A549 (cell line): ENCODE measurements around the gene SLC25A34. TPM values are rescaled to one million over a fixed set of nuclear protein-coding genes. Genes with fewer than 3 reads are reported as not detected.

Source experiments
- ATAC-seq, 2 experiments: fragments of 200-7000 bp in 1 of 2; fragments of >200 bp in 1 of 2; cut with Nextera tagmentation in 1 of 2; cut with Tn5 transposase in 1 of 2; 3 replicates each; pipeline versions ENCODE4 v1.8.0 to v1.9.1; 2018 to 2020; ENCODE audit warnings: mild to moderate bottlenecking in 1 of 2, moderate library complexity in 1 of 2
- CTCF ChIA-PET: fragments of 300-600 bp; sonication (Branson Sonifier 250); formaldehyde crosslinking; extraction: SDS; loops from one replicate; lab custom pipeline; 2021; ENCODE audit warnings: antibody characterized with exemption, inconsistent platforms; lab: Yijun Ruan, JAX
- POLR2A ChIA-PET: fragments of 350-600 bp; formaldehyde crosslinking; extraction: SDS; loops from one replicate; lab custom pipeline; 2021; ENCODE audit warnings: antibody characterized with exemption, inconsistent platforms; lab: Yijun Ruan, JAX
- DNase-seq, 2 experiments: peaks; one replicate each; pipeline versions ENCODE4 v3.0.0 to v3.0.0-alpha.2; 2011 to 2016; ENCODE audit warnings: low read depth in 1 of 2, low spot score in 1 of 2
- FAIRE-seq: peaks from 2 replicates; lab custom pipeline; 2011; peaks lifted over from hg19 to GRCh38; lab: Jason Lieb, UNC
- H3K27ac ChIP-seq, 2 experiments: fragments of >200 bp; sonication (Bioruptor Twin); formaldehyde crosslinking; 3 replicates each; pipeline ENCODE4 v1.5.1; 2016 to 2017
- H3K4me1 ChIP-seq: fragments of >200 bp; sonication (Bioruptor Twin); formaldehyde crosslinking; 3 replicates; pipeline ENCODE4 v1.6.1; 2016
- H3K4me2 ChIP-seq: fragments of >200 bp; sonication (Bioruptor Twin); formaldehyde crosslinking; 3 replicates; pipeline ENCODE4 v1.6.1; 2016
- H3K4me3 ChIP-seq: fragments of >200 bp; sonication (Bioruptor Twin); formaldehyde crosslinking; 3 replicates; pipeline ENCODE4 v1.5.1; 2016
- H3K9me3 ChIP-seq: fragments of >200 bp; sonication (Bioruptor Twin); formaldehyde crosslinking; 3 replicates; pipeline ENCODE4 v1.6.1; 2016
- ATOH8 ChIP-seq: fragments of 250-450 bp; sonication (Bioruptor Pico); IDR thresholded peaks from 2 replicates; pipeline ENCODE4 v1.5.0; 2020; ENCODE audit warnings: low read depth, mild to moderate bottlenecking, moderate library complexity
- BCL3 ChIP-seq: fragments of >200 bp; sonication (Bioruptor Twin); formaldehyde crosslinking; IDR thresholded peaks from 3 replicates; pipeline ENCODE4 v1.6.1; 2016
- BHLHE40 ChIP-seq: IDR thresholded peaks from 2 replicates; pipeline ENCODE4 v1.6.1; 2012; ENCODE audit warnings: low read depth, low read length, inconsistent platforms
- CBX8 ChIP-seq: fragments of 200-600 bp; sonication (generic); IDR thresholded peaks from 2 replicates; pipeline ENCODE4 v1.6.1; 2016
- CEBPB ChIP-seq, 2 experiments: fragments of >200 bp in 1 of 2; sonication (Bioruptor Twin) in 1 of 2; formaldehyde crosslinking in 1 of 2; IDR thresholded peaks; 2 replicates each; pipeline ENCODE4 v1.6.1; 2012 to 2016
- CHD4 ChIP-seq: fragments of 200-600 bp; sonication (generic); IDR thresholded peaks from 2 replicates; pipeline ENCODE4 v1.6.1; 2016; ENCODE audit warnings: antibody characterized with exemption, mild to moderate bottlenecking, borderline replicate concordance
- EHF ChIP-seq: fragments of 250-450 bp; sonication (Bioruptor Pico); IDR thresholded peaks from 2 replicates; pipeline ENCODE4 v1.5.0; 2020; ENCODE audit warnings: mild to moderate bottlenecking
- EHMT2 ChIP-seq: fragments of 200-600 bp; sonication (generic); IDR thresholded peaks from 2 replicates; pipeline ENCODE4 v1.6.1; 2016; ENCODE audit warnings: antibody characterized with exemption, low read depth, mild to moderate bottlenecking, moderate library complexity
- ESRRA ChIP-seq: fragments of 150-350 bp; IDR thresholded peaks from 2 replicates; pipeline ENCODE4 v1.6.1; 2014; ENCODE audit warnings: mild to moderate bottlenecking, low read length, borderline replicate concordance
- GATA3 ChIP-seq: IDR thresholded peaks from 2 replicates; pipeline ENCODE4 v1.6.1; 2012; ENCODE audit warnings: borderline replicate concordance
- HEYL ChIP-seq: fragments of 250-450 bp; sonication (Bioruptor Pico); IDR thresholded peaks from 2 replicates; pipeline ENCODE4 v1.8.0; 2021; ENCODE audit warnings: mild to moderate bottlenecking, moderate library complexity
- HOXA7 ChIP-seq: fragments of 250-450 bp; sonication (Bioruptor Pico); IDR thresholded peaks from 2 replicates; pipeline ENCODE4 v1.5.0; 2020; ENCODE audit warnings: mild to moderate bottlenecking, moderate library complexity
- JUNB ChIP-seq: fragments of >200 bp; sonication (Bioruptor Twin); formaldehyde crosslinking; IDR thresholded peaks from 2 replicates; pipeline ENCODE4 v1.6.1; 2016
- MAZ ChIP-seq: fragments of 150-350 bp; IDR thresholded peaks from 2 replicates; pipeline ENCODE4 v1.6.1; 2014; ENCODE audit warnings: antibody characterized with exemption, low read depth, low read length, borderline replicate concordance
- MYC ChIP-seq: IDR thresholded peaks from 2 replicates; pipeline ENCODE4 v1.6.1; 2012; ENCODE audit warnings: mild to moderate bottlenecking, inconsistent platforms, low read length, improper control_type of control experiment, borderline replicate concordance
- NPAS2 ChIP-seq: fragments of 250-450 bp; sonication (Bioruptor Pico); IDR thresholded peaks from 2 replicates; pipeline ENCODE4 v1.8.0; 2022; ENCODE audit warnings: mild to moderate bottlenecking, moderate library complexity, borderline replicate concordance
- POLR2A ChIP-seq: IDR thresholded peaks from 2 replicates; pipeline ENCODE4 v1.6.1; 2012; ENCODE audit warnings: mild to moderate bottlenecking, low read length
- RARB ChIP-seq: fragments of 250-450 bp; sonication (Bioruptor Pico); IDR thresholded peaks from 2 replicates; pipeline ENCODE4 v1.8.0; 2021; ENCODE audit warnings: mild to moderate bottlenecking, moderate library complexity
- RCOR1 ChIP-seq: fragments of 150-350 bp; IDR thresholded peaks from 2 replicates; pipeline ENCODE4 v1.6.1; 2014; ENCODE audit warnings: antibody characterized with exemption, low read length, low read depth
- SREBF2 ChIP-seq: fragments of 450-650 bp; IDR thresholded peaks from 2 replicates; pipeline ENCODE4 v1.6.1; 2014; ENCODE audit warnings: mild to moderate bottlenecking, moderate library complexity
- WGBS: methylation state at CpG from one replicate; pipeline ENCODE4 v1.1.6; 2017; ENCODE audit errors: missing lambda C conversion rate; 5-methylcytosine and 5-hydroxymethylcytosine counted together
- polyA plus RNA-seq, 4 experiments: library from polyadenylated mRNA; depleted of rRNA in 3 of 4; stranded (reverse); fragments of >200 nt; fragmentation: RNase III in 1 of 4; extraction: RNeasy Plus Mini Kit Qiagen cat#74134 plus additional on column Dnase treatment in 1 of 4; gene quantifications; 2 replicates in 3 of 4; 3 replicates in 1 of 4; pipeline ENCODE4 v1.2.3, GENCODE V29; 2011 to 2017

SLC25A34 gene
- polyA plus RNA-seq, 2 of the 4 experiments (the other 2 are of a cell fraction), result 0.12 to 0.19 TPM

- ChIA-PET POLR2A (no interaction called here), CTCF (no interaction called here)
- Histone ChIP-seq H3K4me3 (no peak overlapping the region), H3K27ac (no peak overlapping the region), H3K4me2 (no peak overlapping the region), H3K9me3 (no peaks in the 10 kb centered on the region), H3K4me1 (0 out of 3 replicates have a peak, but pooled peaks cover 4% of the 10 kb centered on the region)
- 82% methylated on average over 7 of the region's 7 CpGs for WGBS
- ATAC-seq (no peak), DNase-seq (no peak), FAIRE-seq (no peak)
- TF ChIP-seq EHF (no peak), HEYL (CRISPR knock-in tag) (no peak), MAZ (no peak), GATA3 (no peak), CHD4 (no peak), NPAS2 (CRISPR knock-in tag) (no peak), CBX8 (no peak), BHLHE40 (no peak)
Observed at GRCh38 chr1:15706751-15707150, 29.3 kb upstream of the SLC25A34 start.

GRCh38 chr1:15707239-15707925 lies 28.7 kb upstream of the SLC25A34 start:
- Histone ChIP-seq H3K27ac (no peak overlapping the region), H3K4me3 (no peak overlapping the region), H3K4me1 (0 out of 3 replicates have a peak, but pooled peaks cover 4% of the 10 kb centered on the region), H3K4me2 (no peak overlapping the region), H3K9me3 (no peaks in the 10 kb centered on the region)
- FAIRE-seq, result no peak
- ChIA-PET CTCF (no interaction called here), POLR2A (no interaction called here)
- DNase-seq, result no peak
- WGBS, result 78% methylated on average over 8 of the region's 8 CpGs
- TF ChIP-seq CHD4, result no peak
- no peak for TF ChIP-seq JUNB
- no peak for TF ChIP-seq ATOH8
- TF ChIP-seq HOXA7, result no peak
- no peak for TF ChIP-seq POLR2A
- TF ChIP-seq CEBPB (IDR thresholded peaks at IDR 0.05), result no peak
- TF ChIP-seq BCL3, result no peak
- TF ChIP-seq SREBF2, result no peak
- ATAC-seq, result no peak

- Histone ChIP-seq H3K9me3 (no peaks in the 10 kb centered on the region), H3K4me3 (no peak overlapping the region), H3K4me2 (no peak overlapping the region), H3K4me1 (no peaks in the 10 kb centered on the region), H3K27ac (no peak overlapping the region)
- ATAC-seq (no peak), DNase-seq (no peak), FAIRE-seq (no peak)
- ChIA-PET CTCF (interaction anchor here (0.5 kb wide), 1 partner anchor 104 kb away, joined by 4 read pairs; no protein-coding TSS in a partner anchor), POLR2A (no interaction called here)
- TF ChIP-seq RCOR1 (no peak), MYC (no peak), ESRRA (no peak), MAZ (no peak), RARB (CRISPR knock-in tag) (no peak), EHMT2 (no peak)
- 82% methylated on average over 15 of the region's 15 CpGs for WGBS
Observed at GRCh38 chr1:15708486-15709137, 27.4 kb upstream of the SLC25A34 start.
